GM19043 (cell line): ENCODE results near the gene MAN2A2.

Source experiments
- ATAC-seq: cut with Tn5 transposase; IDR thresholded peaks from one replicate; pipeline ENCODE4 v1.9.1; 2021; ENCODE audit warnings: low read depth; ENCODE audit not compliant: unreplicated experiment

The MAN2A2 gene

GRCh38 chr15:90957031-90957790 lies 54.1 kb downstream of the MAN2A2 start:
- ATAC-seq: no peak

- no peak for ATAC-seq
These were observed 54.7 kb downstream of the MAN2A2 start for GRCh38 chr15:90957791-90958190.

GRCh38 chr15:90959028-90959595 lies 56.0 kb downstream of the MAN2A2 start:
- ATAC-seq: no peak

- no peak for ATAC-seq
These were observed 56.8 kb downstream of the MAN2A2 start for GRCh38 chr15:90959894-90960293.

GRCh38 chr15:90960298-90961091 lies 57.4 kb downstream of the MAN2A2 start:
- no peak for ATAC-seq

GRCh38 chr15:90962021-90962420 lies 58.9 kb downstream of the MAN2A2 start:
- no peak for ATAC-seq

GRCh38 chr15:90966262-90966661 lies 63.2 kb downstream of the MAN2A2 start:
- no peak for ATAC-seq

- ATAC-seq: no peak
These were observed 64.1 kb downstream of the MAN2A2 start for GRCh38 chr15:90967206-90967605.

- no peak for ATAC-seq
These were observed 65.3 kb downstream of the MAN2A2 start for GRCh38 chr15:90968434-90968833.

- ATAC-seq: no peak
These were observed 67.2 kb downstream of the MAN2A2 start for GRCh38 chr15:90970274-90970673.

GRCh38 chr15:90972133-90972532 lies 69.0 kb downstream of the MAN2A2 start:
- no peak for ATAC-seq
